ENCODE measurements around the gene SLC15A1.

GRCh38 chr13:98675066-98675465, 77.4 kb downstream of the SLC15A1 start:
- no peak for TF ChIP-seq EZH2 (IDR thresholded peaks at IDR 0.05; ENCODE audit: borderline replicate concordance, low read length)
- TF ChIP-seq CTCF (conservative IDR thresholded peaks at IDR 0.05 in 1 of 2, IDR thresholded peaks at IDR 0.05 in 1 of 2; ENCODE audit: extremely low read depth in 1 of 2, insufficient read depth in 1 of 2, low read depth in 1 of 2, low read length in 2 of 2): no peak

All from mammary epithelial cell (primary cell).